ENCODE data around the gene RPL32. TPM values are rescaled to one million over a fixed set of nuclear protein-coding genes. Genes with fewer than 3 reads are reported as not detected.

The RPL32 gene
- total RNA-seq, 1 donor from 2014 or later: 2,996 TPM

DNA sequence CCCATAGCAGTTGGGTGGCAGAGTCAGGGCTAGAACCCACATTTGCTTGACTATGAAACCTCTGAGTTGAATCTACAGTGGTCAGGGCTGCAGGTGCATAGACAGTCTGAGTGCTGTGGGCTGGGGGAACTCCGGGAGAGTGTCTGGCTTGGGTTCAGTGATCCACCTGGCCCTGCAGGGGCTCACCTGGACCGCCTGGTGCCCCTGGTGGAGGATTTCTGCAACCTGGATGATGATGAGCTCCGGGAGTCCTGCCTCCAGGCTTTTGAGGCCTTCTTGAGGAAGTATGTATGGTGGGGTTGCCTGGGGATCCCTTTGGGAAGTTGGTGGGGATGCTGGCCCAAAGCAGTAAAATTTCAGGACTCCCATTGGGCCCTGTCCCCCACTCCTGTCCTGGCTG is 28.6 kb downstream of the RPL32 start:
- intact Hi-C loops (cut with micrococcal nuclease): loop anchor here (10.0 kb wide), 1 partner anchor 328 kb away; the partner anchor contains the start of gene TSEN2
- Mint-ChIP-seq H3K4me3 (no peak overlapping the region), H3K9me3 (no peaks in the 10 kb centered on the region), H3K27me3 (no peaks in the 10 kb centered on the region), H3K4me1 (peaks cover 9% of the 10 kb centered on the region), H3K36me3 (ENCODE audit: low read depth) (no peaks in the 10 kb centered on the region), H3K27ac (no peak overlapping the region)
- ChIA-PET CTCF (no interaction called here), POLR2A (interaction anchor here (1.6 kb wide), 1 partner anchor 28 kb away, joined by 4 read pairs; no protein-coding TSS in a partner anchor)
- DNase-seq (no peak), ATAC-seq (ENCODE audit: low read depth) (no peak)
- TF ChIP-seq, protein P1, sequence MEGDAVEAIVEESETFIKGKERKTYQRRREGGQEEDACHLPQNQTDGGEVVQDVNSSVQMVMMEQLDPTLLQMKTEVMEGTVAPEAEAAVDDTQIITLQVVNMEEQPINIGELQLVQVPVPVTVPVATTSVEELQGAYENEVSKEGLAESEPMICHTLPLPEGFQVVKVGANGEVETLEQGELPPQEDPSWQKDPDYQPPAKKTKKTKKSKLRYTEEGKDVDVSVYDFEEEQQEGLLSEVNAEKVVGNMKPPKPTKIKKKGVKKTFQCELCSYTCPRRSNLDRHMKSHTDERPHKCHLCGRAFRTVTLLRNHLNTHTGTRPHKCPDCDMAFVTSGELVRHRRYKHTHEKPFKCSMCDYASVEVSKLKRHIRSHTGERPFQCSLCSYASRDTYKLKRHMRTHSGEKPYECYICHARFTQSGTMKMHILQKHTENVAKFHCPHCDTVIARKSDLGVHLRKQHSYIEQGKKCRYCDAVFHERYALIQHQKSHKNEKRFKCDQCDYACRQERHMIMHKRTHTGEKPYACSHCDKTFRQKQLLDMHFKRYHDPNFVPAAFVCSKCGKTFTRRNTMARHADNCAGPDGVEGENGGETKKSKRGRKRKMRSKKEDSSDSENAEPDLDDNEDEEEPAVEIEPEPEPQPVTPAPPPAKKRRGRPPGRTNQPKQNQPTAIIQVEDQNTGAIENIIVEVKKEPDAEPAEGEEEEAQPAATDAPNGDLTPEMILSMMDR (IDR thresholded peaks at IDR 0.05): no peak

DNA sequence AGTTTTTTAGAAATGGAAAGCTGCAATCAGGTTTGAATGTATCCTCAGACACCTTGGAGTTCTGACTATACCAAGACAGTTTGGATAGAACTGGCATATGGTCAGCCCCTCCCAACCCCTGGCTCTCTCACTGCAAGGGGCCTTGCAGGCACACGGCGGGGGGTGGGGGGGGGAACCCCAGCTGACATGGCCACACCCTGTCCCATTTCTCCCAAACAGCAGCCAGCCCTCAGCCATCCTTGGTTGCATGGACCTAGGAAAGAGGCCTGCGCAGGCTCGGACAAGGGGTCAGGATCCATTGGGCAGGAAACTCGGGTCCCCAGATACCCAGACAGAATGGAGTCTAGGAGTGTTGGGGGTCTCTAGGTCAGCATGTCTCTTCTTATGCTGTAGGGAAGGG is 30.4 kb downstream of the RPL32 start:
- no peak overlapping the region for H3K27ac Mint-ChIP-seq
- no peaks in the 10 kb centered on the region for H3K27me3 Mint-ChIP-seq
- TF ChIP-seq, protein P1 (IDR thresholded peaks at IDR 0.05): no peak
- POLR2A ChIA-PET: interaction anchor here (1.1 to 2.4 kb wide), 3 partner anchors 23 to 147 kb away, joined by 6 to 21 read pairs (median 7); partner anchors contain the start of gene RPL32
- no peaks in the 10 kb centered on the region for H3K9me3 Mint-ChIP-seq
- CTCF ChIA-PET: interaction anchor here (1.4 to 1.7 kb wide), 2 partner anchors 12 to 31 kb away, joined by 4 to 18 read pairs; partner anchors contain the start of gene RPL32
- peak overlapping the region; percentile 69 for H3K4me3 Mint-ChIP-seq
- no peak for DNase-seq
- peaks cover 9% of the 10 kb centered on the region for H3K4me1 Mint-ChIP-seq
- no peak for ATAC-seq (ENCODE audit: low read depth)
- intact Hi-C loops (cut with micrococcal nuclease): loop anchor here (1.0 to 10.0 kb wide), 9 partner anchors 15 to 326 kb away; partner anchors contain the start of genes CAND2, RAF1, RPL32 and TSEN2
- H3K36me3 Mint-ChIP-seq (ENCODE audit: low read depth): no peaks in the 10 kb centered on the region

DNA sequence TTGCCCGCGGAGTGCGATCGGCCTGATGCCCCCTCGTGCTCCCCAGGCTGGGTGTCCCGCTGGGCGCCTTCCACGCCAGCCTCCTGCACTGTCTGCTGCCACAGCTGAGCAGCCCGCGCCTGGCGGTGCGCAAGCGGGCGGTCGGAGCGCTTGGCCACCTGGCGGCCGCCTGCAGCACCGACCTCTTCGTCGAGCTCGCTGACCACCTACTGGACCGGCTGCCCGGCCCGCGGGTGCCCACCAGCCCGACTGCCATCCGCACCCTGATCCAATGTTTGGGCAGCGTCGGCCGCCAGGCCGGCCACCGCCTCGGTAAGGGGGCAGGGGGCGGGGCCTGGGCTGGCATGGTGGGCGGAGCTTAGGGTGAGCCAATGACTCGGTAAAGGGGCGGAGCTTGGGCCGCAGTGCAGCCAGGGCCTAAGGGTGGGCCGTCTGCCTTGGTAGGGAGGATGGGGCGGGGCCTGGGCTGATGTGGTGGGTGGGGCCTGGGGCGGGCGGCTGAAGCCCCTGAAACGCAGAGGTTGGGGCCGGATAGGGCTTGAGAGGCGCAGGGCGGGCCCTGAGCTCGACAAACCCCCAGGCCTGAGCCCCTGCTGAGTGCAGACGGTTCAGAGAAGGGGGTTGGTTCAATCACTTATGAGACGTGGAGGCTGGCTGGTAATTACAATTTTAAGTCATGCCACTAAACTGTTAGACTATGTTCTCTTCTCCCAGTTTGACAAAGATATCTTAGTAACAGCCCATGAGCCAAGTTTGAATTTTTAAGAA is 31.2 kb downstream of the RPL32 start:
- Mint-ChIP-seq H3K9me3 (no peaks in the 10 kb centered on the region), H3K27ac (peak overlapping the region; percentile 50), H3K4me3 (peak overlapping the region; percentile 69), H3K4me1 (peaks cover 9% of the 10 kb centered on the region), H3K27me3 (no peaks in the 10 kb centered on the region), H3K36me3 (ENCODE audit: low read depth) (no peaks in the 10 kb centered on the region)
- DNase-seq (peak; percentile 93), ATAC-seq (ENCODE audit: low read depth) (peak; percentile 100)
- POLR2A ChIA-PET: interaction anchor here (0.7 to 2.4 kb wide), 7 partner anchors 24 to 670 kb away, joined by 3 to 21 read pairs (median 6); partner anchors contain the start of genes HDAC11, MKRN2 and RPL32
- intact Hi-C loops (cut with micrococcal nuclease): loop anchor here (1.0 to 10.0 kb wide), 9 partner anchors 14 to 325 kb away; partner anchors contain the start of genes CAND2, RAF1, RPL32 and TSEN2
- TF ChIP-seq, protein P1 (IDR thresholded peaks at IDR 0.05): no peak
- CTCF ChIA-PET: interaction anchor here (0.6 to 1.8 kb wide), 17 partner anchors 8 to 104 kb away, joined by 3 to 18 read pairs (median 4); partner anchors contain the start of genes CAND2 and RPL32

DNA sequence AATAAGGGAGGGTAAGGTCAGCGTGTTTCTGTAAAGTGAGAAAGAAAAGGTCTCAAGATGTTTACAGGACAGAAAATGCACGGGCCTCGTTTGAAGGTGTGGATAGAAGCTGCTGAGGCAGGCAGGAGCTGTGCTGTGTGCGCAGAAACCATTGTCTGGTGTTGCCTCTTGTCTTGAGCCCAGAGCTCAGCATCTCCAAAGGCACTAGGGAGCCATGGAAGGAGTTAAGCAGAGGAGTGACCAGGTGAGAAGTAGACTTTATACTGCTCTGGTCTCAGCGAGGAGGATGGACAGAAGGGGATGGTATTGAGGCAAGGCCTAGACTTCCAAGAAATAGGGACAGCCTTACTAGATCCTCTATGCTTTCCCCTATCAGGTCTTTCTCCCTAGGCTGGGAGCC is 31.9 kb downstream of the RPL32 start:
- CTCF ChIA-PET: interaction anchor here (0.7 to 1.8 kb wide), 11 partner anchors 11 to 103 kb away, joined by 3 to 18 read pairs (median 4); partner anchors contain the start of genes CAND2 and RPL32
- POLR2A ChIA-PET: interaction anchor here (0.8 to 2.4 kb wide), 3 partner anchors 32 to 145 kb away, joined by 6 to 21 read pairs (median 19); partner anchors contain the start of gene RPL32
- Mint-ChIP-seq H3K27ac (no peak overlapping the region), H3K4me1 (peaks cover 9% of the 10 kb centered on the region), H3K4me3 (peak overlapping the region; percentile 69), H3K27me3 (no peaks in the 10 kb centered on the region), H3K36me3 (ENCODE audit: low read depth) (no peaks in the 10 kb centered on the region), H3K9me3 (no peaks in the 10 kb centered on the region)
- DNase-seq: no peak
- TF ChIP-seq, protein P1 (IDR thresholded peaks at IDR 0.05): no peak
- intact Hi-C loops (cut with micrococcal nuclease): no loop called here
- no peak for ATAC-seq (ENCODE audit: low read depth)

DNA sequence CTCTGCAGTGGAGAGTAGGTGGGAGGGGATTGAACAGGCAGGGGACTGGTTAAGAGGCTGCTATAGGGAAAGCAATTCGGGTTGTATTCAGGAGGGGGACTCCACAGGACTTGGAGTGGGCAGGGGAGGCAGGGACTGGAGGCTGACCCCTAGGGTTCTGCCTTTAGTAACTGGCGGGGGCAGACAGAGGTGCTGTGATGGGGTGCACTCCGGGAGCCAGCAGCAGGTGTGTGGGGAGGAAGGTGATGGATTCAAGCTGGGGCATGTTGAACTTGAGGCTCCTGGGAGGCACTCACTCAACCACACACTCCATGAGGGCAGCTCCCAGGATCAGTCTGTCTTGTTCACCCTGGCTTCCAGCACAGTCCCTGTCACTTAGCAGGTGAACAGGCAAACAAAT is 32.4 kb downstream of the RPL32 start:
- ChIA-PET CTCF (interaction anchor here (0.7 to 1.8 kb wide), 6 partner anchors 13 to 64 kb away, joined by 3 to 7 read pairs (median 4); partner anchors contain the start of genes CAND2 and RPL32), POLR2A (interaction anchor here (2.4 kb wide), 1 partner anchor 32 kb away, joined by 21 read pairs; the partner anchor contains the start of gene RPL32)
- H3K4me1 Mint-ChIP-seq: peaks cover 9% of the 10 kb centered on the region
- H3K36me3 Mint-ChIP-seq (ENCODE audit: low read depth): no peaks in the 10 kb centered on the region
- peak overlapping the region; percentile 5 for H3K4me3 Mint-ChIP-seq
- no peak for DNase-seq
- H3K27ac Mint-ChIP-seq: no peak overlapping the region
- intact Hi-C loops (cut with micrococcal nuclease): no loop called here
- TF ChIP-seq, protein P1 (IDR thresholded peaks at IDR 0.05): no peak
- no peaks in the 10 kb centered on the region for H3K9me3 Mint-ChIP-seq
- ATAC-seq (ENCODE audit: low read depth): no peak
- no peaks in the 10 kb centered on the region for H3K27me3 Mint-ChIP-seq

Data from activated B cell treated with CpG ODN at 0.5 μM for 24 hours (primary cell).